ENCODE results near the gene SMPD4.
"Not testable (repeated sequence)": the region's sequence is repeated elsewhere in the genome, so short reads cannot be mapped to it uniquely, and the experiment has no call there.

The SMPD4 gene, protein sequence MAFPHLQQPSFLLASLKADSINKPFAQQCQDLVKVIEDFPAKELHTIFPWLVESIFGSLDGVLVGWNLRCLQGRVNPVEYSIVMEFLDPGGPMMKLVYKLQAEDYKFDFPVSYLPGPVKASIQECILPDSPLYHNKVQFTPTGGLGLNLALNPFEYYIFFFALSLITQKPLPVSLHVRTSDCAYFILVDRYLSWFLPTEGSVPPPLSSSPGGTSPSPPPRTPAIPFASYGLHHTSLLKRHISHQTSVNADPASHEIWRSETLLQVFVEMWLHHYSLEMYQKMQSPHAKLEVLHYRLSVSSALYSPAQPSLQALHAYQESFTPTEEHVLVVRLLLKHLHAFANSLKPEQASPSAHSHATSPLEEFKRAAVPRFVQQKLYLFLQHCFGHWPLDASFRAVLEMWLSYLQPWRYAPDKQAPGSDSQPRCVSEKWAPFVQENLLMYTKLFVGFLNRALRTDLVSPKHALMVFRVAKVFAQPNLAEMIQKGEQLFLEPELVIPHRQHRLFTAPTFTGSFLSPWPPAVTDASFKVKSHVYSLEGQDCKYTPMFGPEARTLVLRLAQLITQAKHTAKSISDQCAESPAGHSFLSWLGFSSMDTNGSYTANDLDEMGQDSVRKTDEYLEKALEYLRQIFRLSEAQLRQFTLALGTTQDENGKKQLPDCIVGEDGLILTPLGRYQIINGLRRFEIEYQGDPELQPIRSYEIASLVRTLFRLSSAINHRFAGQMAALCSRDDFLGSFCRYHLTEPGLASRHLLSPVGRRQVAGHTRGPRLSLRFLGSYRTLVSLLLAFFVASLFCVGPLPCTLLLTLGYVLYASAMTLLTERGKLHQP

DNA sequence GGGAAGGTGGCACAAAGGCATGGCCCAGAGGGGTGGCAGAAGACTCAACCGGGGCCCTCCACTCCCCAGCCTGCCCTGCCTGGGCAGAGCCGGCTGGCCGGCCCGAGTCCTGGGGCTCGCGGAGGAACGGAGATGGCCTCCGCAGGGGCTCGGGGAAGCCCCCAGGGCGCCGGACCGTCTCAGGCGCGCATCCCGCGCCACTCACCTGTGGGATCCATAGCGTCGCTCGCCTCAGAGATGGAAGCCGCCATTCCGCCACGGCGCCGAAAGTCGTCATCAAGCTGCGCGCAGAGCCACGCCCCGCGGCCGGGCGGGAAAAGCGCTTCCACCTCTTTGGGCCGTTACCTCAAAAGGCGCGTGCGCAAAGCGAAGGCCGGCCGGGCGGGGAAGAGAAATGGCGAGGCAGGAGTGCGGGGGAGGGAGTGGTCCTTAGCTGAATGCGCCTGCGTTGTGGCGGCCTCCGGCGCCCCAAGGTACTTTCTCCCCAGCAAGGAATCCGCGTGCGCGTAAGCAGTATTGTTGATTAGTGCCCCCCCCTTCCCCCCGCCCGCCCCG is at the start of gene SMPD4:
TSS of gene SMPD4 (minus strand) at position 278 of the 555 bp plus-strand sequence. CDS start 5,010 bp downstream, outside the sequence.
- in situ Hi-C loops (cut with MboI; ENCODE audit: low sequenced_read_pairs) = loop anchor here (25.0 kb wide), 1 partner anchor 156 kb away; the partner anchor contains the start of gene IMP4

DNA sequence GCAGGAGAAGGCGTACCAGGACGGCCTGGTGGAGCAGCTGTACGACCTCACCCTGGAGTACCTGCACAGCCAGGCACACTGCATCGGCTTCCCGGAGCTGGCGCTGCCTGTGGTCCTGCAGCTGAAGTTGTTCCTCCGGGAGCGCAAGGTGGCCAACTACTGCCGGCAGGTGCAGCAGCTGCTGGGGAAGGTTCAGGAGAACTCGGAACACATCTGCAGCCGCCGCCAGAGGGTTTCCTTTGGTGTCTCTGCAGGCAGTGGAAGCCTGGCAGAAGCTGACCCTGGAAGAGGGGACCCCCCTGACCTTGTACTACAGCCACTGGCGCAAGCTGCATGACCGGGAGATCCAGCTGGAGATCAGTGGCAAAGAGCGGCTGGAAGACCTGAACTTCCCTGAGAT is 49.5 kb upstream of the SMPD4 start:
- in situ Hi-C loops (cut with MboI; ENCODE audit: low sequenced_read_pairs) = not testable (repeated sequence)

DNA sequence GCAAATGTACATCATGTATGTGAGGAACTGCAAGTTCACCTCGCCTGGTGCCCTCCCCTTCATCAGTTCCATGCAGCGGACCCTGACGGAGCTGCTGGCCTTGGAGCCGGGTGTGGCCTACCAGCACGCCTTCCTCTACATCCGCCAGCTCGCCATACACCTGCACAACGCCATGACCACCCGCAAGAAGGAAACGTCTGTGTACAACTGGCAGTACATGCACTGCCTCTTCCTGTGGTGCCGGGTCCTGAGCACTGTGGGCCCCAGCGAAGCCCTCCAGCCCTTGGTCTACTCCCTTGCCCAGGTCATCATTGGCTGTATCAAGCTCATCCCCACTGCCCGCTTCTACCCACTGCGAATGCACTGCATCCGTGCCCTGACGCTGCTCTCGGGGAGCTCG is 49.0 kb upstream of the SMPD4 start:
- in situ Hi-C loops (cut with MboI; ENCODE audit: low sequenced_read_pairs) = not testable (repeated sequence)

DNA sequence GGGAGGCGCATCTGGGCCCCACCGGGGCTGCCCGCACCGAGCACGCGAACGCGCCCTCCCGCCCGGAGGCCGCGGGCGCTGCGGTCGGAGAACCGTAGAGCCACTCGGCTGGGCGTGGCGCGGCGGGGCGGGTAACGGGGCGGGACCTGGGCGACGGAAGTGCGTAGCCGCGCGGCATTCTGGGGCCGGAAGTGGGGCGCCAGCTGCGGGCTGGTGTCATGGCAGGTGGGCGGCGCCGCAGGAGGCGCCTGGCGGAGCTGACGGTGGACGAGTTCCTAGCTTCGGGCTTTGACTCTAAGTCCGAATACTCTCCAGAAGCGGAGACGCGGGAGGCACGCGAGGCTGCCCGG is 47.7 kb upstream of the SMPD4 start:
- in situ Hi-C loops (cut with MboI; ENCODE audit: low sequenced_read_pairs) = not testable (repeated sequence)

DNA sequence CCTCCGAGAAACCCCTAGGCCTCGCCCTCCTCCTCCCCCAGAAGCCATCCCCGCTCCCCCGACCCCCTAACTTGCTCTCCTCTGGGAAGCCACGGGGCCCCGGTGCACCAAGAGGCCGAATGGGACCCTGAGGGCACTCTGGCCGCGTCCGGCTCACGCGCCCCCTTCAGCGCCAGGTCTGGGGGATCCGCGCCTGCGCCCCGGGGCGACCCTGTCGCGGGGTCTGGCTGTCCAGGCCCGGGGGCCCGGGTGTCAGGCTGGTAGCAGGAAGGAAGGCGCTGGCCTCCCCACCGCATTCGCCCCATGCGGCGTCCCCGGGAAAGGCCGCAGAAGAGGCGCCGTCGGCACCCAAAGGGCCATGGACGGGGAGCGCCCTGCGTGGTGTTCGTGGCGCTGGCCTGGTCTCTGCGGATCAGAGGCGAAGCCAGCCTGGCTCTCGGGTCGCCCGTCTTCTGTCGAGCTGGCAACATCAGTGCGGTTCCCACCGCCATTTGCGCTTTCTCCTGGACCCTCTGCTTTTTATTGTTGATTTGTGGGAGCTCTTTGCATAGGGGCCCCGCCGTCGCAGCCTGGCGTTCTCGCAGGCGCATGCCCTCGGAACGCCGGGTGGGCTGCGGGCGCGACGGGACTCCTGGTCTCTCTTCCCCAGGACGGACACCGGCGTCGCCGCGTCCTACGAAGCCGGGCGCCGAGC is 47.2 kb upstream of the SMPD4 start:
- in situ Hi-C loops (cut with MboI; ENCODE audit: low sequenced_read_pairs) = not testable (repeated sequence)

DNA sequence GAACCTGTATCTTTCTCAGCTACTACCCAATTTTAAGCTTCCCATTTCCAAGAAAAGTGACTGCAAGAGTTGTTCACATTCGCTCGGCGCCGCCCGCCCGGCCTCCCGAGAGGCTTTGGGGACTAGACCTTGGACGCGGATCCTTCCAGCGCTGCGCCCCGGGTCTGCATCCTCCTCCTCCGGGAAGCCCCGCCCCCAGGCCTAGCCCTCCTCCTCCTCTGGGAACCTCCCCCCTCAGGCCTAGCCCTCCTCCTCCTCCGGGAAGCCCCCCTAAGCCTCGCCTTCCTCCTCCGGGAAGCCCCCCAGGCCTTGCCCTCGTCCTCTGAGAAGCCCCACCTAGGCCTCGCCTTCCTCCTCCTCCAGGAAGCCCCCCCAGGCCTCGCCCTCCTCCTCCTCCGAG is 46.6 kb upstream of the SMPD4 start:
- in situ Hi-C loops (cut with MboI; ENCODE audit: low sequenced_read_pairs) = not testable (repeated sequence)

DNA sequence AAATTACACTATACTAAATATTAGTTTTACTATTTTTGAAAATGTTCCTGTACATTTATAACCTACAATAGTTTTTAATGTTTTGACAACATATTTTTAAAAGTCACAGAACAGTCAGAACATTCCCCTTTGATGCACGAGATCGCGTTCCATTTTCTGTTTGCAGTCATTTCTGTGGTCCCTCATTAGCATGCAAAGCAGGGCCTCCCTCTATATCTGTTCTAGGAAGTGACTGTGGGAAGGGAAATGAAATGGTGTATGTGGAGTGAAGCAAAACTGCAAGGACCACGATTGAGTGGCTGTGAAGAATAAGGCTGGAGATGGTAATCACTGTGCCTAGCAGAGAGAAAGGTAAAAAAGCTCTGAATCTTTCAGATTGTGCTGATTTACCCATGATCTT is 41.1 kb upstream of the SMPD4 start:
- in situ Hi-C loops (cut with MboI; ENCODE audit: low sequenced_read_pairs) = not testable (repeated sequence)

DNA sequence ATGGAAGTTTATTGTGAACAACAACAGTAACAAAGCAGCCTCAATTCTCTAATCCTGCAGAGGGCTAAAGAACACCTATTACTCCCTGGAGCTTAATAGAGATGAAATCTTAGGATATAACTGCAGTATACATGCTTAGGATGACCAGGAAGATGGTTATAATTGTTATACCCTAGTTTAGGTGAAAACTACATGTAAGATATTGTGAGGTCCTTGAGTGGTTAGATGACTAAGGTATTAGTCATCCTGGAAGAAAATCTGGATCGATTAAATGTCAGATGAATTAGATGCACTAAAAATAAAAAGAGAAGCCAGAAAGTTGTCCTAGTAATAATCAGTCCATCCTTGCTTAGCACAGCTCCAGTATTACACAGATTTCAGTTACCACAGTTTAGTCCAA is 39.1 kb upstream of the SMPD4 start:
- in situ Hi-C loops (cut with MboI; ENCODE audit: low sequenced_read_pairs) = not testable (repeated sequence)

DNA sequence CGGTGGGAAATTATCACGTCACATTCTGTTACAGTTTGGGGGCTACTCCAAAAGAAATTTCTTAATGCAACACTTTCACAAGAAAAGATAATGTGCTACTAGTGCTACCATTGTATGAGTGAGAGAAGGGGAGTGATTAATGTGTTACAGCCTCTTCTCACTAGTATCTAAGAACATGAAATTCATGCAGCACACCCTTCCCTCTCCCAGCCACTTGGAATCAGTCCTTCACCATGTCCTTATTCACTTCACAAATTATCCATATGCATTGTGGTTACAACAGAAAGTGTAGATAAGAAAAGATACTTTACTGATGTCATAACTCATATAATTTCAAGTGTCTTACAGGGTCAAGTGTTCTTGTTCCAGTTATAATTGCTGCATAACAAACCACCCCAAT is 37.7 kb upstream of the SMPD4 start:
- in situ Hi-C loops (cut with MboI; ENCODE audit: low sequenced_read_pairs) = not testable (repeated sequence)

DNA sequence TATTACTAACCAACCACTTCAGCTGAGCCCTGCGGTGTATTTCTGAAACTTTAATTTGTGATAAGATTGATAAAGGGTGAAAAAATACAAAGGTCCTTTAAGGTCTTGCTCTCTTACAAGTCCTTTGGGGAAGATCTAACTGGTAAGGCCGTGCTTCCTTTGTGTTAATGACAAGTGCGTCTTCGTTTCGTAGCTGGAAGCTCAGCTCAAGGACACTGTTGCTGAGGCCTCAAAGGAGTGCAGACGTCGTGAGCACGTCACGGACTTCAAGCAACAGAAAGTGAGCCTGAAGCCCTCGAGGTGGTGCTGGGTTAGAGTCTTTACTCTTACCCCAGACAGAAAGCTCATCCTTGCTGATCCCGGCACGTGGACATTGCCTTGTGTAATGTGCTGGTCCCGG is 25.6 kb upstream of the SMPD4 start:
- in situ Hi-C loops (cut with MboI; ENCODE audit: low sequenced_read_pairs) = not testable (repeated sequence)

DNA sequence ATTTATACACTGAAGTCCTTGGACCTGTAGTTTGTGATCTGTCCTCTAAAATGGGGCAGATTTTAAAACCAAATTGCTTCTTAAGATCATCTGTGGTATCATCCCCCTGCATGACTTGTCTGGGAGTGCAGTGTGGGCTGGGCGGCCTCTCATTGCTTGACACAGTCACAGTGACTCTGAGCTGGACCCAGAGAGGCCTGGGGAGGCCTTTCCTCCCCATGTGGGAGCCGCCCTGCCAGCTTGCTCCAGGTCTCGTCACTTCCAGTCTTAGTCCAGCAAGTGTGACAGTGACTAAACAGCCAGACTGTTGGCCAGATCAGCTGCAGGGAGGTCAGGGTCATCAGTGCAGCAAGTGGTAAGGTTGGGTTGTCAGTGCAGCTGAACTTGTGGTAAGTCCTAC is 21.7 kb upstream of the SMPD4 start:
- in situ Hi-C loops (cut with MboI; ENCODE audit: low sequenced_read_pairs) = not testable (repeated sequence)

DNA sequence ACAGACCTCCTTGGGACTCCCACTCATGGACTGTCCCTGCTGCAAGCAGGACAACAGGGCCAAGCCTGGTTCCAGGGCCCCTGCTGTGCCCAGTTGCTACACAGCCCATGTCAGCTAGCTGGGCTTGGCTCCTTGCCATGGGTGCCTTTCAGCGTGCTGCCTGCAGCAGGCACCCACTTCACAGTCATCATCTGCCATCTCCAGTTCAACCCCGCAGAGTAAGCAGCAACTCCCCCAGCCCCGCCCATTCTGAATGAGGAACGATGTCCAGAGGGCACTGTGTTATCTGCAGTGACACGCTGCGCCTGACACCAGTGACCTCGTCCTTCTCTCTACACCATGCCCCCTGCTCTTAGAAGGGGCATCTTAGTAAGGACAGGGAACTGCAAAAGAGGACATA is 21.1 kb upstream of the SMPD4 start:
- in situ Hi-C loops (cut with MboI; ENCODE audit: low sequenced_read_pairs) = not testable (repeated sequence)

DNA sequence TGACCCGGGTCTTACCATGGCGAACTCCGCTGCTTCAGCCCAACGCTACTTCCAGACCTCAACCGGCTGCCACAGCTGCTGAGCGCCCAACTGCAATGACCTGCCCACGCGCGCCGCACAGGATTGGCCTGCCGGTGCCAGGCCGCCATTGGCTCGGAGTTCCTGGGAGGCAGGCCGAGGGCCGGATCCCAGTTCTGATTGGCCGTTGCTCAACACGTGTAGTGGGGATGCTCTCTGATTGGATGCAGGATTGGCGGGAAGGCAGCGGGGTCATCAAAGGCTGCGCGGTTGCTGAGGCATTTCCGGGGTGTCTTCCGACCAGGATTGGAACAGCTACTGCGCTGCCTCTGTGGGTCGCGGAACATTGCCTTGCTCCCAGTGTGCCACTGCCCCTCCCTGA is 16.9 kb upstream of the SMPD4 start, which contains the start of gene TUBA3E:
TSS of gene TUBA3E (minus strand) at position 97 of the 400 bp plus-strand sequence. CDS start at position 18, 79 bp downstream.
- in situ Hi-C loops (cut with MboI; ENCODE audit: low sequenced_read_pairs) = loop anchor here (25.0 kb wide), 1 partner anchor 139 kb away; the partner anchor contains the start of gene IMP4

DNA sequence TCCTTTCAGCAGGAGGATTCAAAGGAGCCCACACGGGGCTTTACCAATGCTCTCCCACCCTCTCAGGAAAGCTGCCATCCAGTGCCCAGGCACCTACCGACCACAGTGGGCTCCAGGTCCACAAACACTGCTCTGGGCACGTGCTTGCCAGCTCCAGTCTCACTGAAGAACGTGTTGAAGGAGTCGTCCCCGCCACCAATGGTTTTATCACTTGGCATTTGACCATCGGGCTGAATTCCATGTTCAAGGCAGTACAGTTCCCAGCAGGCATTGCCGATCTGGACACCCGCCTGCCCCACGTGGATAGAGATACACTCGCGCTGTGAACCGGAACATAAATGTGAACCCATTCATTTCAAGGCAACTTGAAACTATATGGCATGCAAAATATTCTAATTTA is 14.7 kb upstream of the SMPD4 start:
- in situ Hi-C loops (cut with MboI; ENCODE audit: low sequenced_read_pairs) = loop anchor here (25.0 kb wide), 1 partner anchor 141 kb away; the partner anchor contains the start of gene IMP4

DNA sequence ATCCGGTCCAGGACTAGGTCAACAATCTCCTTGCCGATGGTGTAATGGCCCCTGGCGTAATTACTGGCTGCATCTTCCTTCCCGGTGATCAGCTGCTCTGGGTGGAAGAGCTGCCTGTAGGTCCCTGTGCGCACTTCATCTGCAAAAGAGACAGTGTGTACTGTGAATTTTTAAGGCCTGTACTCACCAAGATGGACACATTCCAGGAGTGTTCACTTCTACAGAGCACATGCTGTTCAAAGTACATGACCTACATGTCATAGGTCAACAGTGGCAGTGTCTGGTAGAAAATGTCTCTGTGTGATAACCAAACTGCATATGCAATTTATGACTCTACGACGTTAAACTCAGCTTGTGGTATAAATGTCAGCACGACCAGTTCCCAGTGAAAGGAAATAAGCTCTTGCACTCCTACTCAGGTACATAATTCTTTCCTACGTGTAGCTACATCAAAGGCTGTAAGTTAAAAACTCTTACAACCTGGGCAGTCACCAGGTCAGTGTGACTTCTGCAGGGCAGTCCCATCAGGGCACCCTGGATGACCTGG is 13.8 kb upstream of the SMPD4 start:
- in situ Hi-C loops (cut with MboI; ENCODE audit: low sequenced_read_pairs) = loop anchor here (25.0 kb wide), 1 partner anchor 142 kb away; the partner anchor contains the start of gene IMP4

DNA sequence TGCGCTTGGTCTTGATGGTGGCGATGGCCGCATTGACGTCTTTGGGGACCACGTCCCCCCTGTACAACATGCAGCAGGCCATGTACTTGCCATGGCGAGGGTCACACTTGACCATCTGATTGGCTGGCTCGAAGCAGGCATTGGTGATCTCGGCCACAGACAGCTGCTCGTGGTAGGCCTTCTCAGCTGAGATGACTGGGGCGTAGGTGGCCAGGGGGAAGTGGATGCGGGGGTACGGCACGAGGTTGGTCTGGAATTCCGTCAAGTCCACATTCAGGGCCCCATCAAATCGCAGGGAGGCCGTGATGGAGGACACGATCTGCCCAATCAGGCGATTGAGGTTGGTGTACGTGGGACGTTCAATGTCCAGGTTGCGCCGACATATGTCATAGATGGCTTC is 12.4 kb upstream of the SMPD4 start:
- in situ Hi-C loops (cut with MboI; ENCODE audit: low sequenced_read_pairs) = loop anchor here (25.0 kb wide), 1 partner anchor 143 kb away; the partner anchor contains the start of gene IMP4

DNA sequence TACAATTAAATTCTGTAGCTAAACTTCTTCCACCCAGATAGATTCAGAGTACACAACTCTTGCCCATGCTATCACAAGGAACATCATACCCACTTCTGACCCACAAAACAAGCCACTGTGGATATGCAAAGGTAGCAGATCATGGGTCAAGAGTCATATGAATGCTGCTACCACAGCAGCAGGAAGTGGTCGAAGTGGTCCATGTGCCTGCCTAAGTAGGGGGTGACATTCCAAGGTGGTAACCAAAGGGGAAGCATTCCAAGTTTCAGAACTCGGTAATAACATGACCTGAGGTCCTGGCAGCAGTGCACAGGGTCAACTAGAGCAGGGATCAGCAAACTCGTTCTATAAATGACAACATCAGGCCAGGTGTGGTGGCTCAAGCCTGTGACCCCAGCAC is 11.0 kb upstream of the SMPD4 start:
- in situ Hi-C loops (cut with MboI; ENCODE audit: low sequenced_read_pairs) = loop anchor here (25.0 kb wide), 1 partner anchor 145 kb away; the partner anchor contains the start of gene IMP4

DNA sequence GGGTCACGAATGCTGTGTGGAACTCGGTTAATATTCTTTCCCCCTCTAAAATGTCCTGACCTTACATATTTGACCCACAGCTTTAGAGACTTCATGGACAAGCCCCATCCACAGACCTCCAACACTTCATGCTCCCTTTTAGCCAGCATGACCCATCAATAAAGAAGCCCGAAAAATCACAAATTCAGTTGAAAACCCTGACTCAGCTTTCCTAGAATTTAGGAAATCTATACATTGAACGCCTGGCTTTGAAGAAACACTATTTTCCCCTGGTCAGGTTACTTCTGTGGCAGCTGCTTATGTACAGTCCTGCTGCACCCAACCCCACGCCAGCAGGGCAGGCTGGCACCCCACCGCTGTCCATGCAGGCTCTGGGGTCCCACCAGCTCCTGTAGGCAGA is 9.9 kb upstream of the SMPD4 start:
- in situ Hi-C loops (cut with MboI; ENCODE audit: low sequenced_read_pairs) = loop anchor here (25.0 kb wide), 1 partner anchor 146 kb away; the partner anchor contains the start of gene IMP4

DNA sequence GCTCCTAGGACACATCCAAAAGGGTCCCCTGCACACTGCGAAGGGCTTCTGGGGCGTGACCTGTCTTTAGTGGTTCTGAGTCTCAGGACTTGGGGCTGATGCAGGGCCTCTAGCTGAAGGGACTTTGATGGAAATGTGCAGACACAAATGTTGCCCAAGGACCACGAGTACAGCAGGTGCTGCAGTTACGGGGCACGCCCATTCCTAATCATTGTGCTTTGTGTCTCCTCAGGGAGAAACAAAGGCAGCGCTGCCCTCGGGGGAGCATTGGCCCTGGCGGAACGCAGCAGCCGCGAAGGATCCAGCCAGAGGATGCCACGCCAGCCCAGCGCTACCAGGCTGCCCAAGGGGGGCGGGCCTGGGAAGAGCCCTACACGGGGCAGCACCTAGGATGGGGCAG is 8.8 kb upstream of the SMPD4 start:
- in situ Hi-C loops (cut with MboI; ENCODE audit: low sequenced_read_pairs) = loop anchor here (25.0 kb wide), 1 partner anchor 147 kb away; the partner anchor contains the start of gene IMP4

DNA sequence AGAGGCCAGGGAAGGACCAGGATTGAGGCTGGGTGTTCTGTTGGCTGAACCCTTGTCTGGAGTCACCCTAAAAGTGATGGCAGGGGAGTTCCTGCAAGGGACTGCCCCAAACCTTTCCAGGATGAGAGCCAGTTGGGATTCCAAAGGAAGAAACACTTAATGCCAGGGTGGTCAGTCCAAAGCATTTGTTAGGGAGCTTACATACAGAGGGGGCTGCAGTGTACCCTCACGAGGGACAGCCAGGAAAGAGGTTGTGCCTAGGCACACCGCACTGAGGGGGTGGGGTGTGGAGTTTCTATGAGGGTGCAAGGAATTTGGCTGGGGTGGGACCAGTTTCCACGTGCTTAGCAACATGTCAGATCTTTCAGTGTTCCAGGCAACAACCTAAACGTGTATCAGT is 7.6 kb upstream of the SMPD4 start:
- in situ Hi-C loops (cut with MboI; ENCODE audit: low sequenced_read_pairs) = loop anchor here (25.0 kb wide), 1 partner anchor 148 kb away; the partner anchor contains the start of gene IMP4

Measured in HL-60/S4 treated with retinoic acid at 250 ng/mL for 4 days and 3 days (cell line).